B cell (primary cell): Measurements from ENCODE around the gene SERPINA10.

Experiments
- EZH2 ChIP-seq: IDR thresholded peaks from 2 replicates; pipeline ENCODE4 v1.6.1; 2012; ENCODE audit warnings: borderline replicate concordance, low read depth, mild to moderate bottlenecking, moderate library complexity, low read length; ENCODE audit not compliant: insufficient read depth, poor library complexity, severe bottlenecking
- TF ChIP-seq, protein P1 (sequence below): fragments of 200-600 bp; IDR thresholded peaks from one replicate; pipeline ENCODE4 v1.8.0; 2022; ENCODE audit warnings: antibody characterized with exemption, mild to moderate bottlenecking

DNA sequence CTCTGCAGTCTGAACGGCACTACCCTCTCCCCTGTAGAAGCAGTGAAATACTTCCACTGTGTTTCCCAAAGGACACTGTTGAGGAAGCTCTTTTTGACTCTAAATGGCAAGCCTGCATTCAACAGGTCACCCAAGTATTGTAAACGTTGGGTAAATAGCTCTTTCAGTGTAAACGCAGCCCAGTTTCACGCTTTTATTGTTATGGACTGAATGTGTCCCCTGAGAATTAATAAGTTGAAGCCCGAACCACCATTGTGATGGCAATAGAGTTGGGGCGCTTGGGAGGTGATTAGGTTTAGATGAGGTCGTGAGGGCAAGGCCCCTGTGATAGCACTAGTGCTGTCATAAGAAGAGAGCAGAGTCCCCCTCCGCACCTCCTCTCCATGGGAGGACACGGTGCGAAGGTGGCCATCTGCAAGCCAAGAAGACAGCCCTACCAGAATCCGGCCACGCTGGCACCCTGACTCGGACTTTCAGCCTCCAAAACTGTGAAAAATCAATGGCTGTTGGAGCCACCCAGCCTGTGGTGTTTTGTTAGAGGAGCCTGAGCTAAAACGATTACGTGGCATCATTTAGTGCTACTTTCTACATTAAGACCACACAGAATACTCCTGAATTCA is 1.1 kb downstream of the SERPINA10 start:
- no peak for TF ChIP-seq EZH2
- TF ChIP-seq, protein P1, sequence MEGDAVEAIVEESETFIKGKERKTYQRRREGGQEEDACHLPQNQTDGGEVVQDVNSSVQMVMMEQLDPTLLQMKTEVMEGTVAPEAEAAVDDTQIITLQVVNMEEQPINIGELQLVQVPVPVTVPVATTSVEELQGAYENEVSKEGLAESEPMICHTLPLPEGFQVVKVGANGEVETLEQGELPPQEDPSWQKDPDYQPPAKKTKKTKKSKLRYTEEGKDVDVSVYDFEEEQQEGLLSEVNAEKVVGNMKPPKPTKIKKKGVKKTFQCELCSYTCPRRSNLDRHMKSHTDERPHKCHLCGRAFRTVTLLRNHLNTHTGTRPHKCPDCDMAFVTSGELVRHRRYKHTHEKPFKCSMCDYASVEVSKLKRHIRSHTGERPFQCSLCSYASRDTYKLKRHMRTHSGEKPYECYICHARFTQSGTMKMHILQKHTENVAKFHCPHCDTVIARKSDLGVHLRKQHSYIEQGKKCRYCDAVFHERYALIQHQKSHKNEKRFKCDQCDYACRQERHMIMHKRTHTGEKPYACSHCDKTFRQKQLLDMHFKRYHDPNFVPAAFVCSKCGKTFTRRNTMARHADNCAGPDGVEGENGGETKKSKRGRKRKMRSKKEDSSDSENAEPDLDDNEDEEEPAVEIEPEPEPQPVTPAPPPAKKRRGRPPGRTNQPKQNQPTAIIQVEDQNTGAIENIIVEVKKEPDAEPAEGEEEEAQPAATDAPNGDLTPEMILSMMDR: no peak
